Naive thymus-derived CD8-positive, alpha-beta T cell (primary cell): ENCODE results near the gene CDK19. TPM values are rescaled to one million over a fixed set of nuclear protein-coding genes. Genes with fewer than 3 reads are reported as not detected.
A peak's percentile ranks its signal among the peaks of the same experiment; 100 is the strongest.
"Not testable (repeated sequence)": the region's sequence is repeated elsewhere in the genome, so short reads cannot be mapped to it uniquely, and the experiment has no call there.

ENCODE experiments used
- ATAC-seq, 2 donors: fragments of 150-1000 bp; cut with Tn5 transposase in 1 of 2; sonication (Bioruptor Pico), chemical (Tn5 transposase) in 1 of 2; 1 replicate in 1 of 2; 2 replicates in 1 of 2; pipeline ENCODE4 v1.10.0; 2021; ENCODE audit warnings: mild to moderate bottlenecking in 2 of 2, moderate library complexity in 2 of 2
- POLR2A ChIA-PET: fragments of 350-600 bp; sonication (Branson Sonifier 250); formaldehyde crosslinking; loops from one replicate; lab custom pipeline; 2021; ENCODE audit warnings: antibody characterized with exemption; lab: Charles Lee
- DNase-seq, 10 donors: peaks; one replicate each; pipeline versions ENCODE4 v3.0.0 to v3.0.0-alpha.2; 2020 to 2022
- H3K27ac Mint-ChIP-seq, 10 donors: one replicate each; pipeline ENCODE4 v1.8.0; 2020 to 2022; ENCODE audit warnings: mild to moderate bottlenecking in 10 of 10, mixed read lengths in 10 of 10, moderate library complexity in 4 of 10, inconsistent platforms in 1 of 10
- H3K27me3 Mint-ChIP-seq, 5 donors: one replicate each; pipeline ENCODE4 v1.8.0; 2021 to 2022; ENCODE audit warnings: mixed read lengths in 5 of 5
- H3K36me3 Mint-ChIP-seq, 3 donors: one replicate each; pipeline ENCODE4 v1.8.0; 2020 to 2022; ENCODE audit warnings: mixed read lengths in 3 of 3, mild to moderate bottlenecking in 2 of 3, inconsistent platforms in 1 of 3
- H3K4me1 Mint-ChIP-seq, 4 donors: one replicate each; pipeline ENCODE4 v1.8.0; 2021 to 2022; ENCODE audit warnings: mixed read lengths in 4 of 4
- H3K4me3 Mint-ChIP-seq, 10 donors: one replicate each; pipeline ENCODE4 v1.8.0; 2020 to 2022; ENCODE audit warnings: mild to moderate bottlenecking in 10 of 10, mixed read lengths in 10 of 10, moderate library complexity in 6 of 10, inconsistent platforms in 1 of 10
- H3K9me3 Mint-ChIP-seq, 9 donors: one replicate each; pipeline ENCODE4 v1.8.0; 2020 to 2022; ENCODE audit warnings: mixed read lengths in 9 of 9, mild to moderate bottlenecking in 3 of 9, inconsistent platforms in 1 of 9, moderate library complexity in 1 of 9
- polyA plus RNA-seq, 3 donors: library from polyadenylated mRNA; unstranded; fragments of 300-500 nt; fragmentation: Illumina TruSeq; gene quantifications; one replicate each; pipeline ENCODE4 v1.2.3, GENCODE V29; 2021
- total RNA-seq, 8 experiments: library from RNA in 2 of 8; stranded (reverse) in 2 of 8; gene quantifications; one replicate each; pipeline ENCODE4 v1.2.3 and lab custom pipeline; 2021 to 2026

CDK19 gene
- total and polyA plus RNA-seq, 5 experiments from 2014 or later, result 1.1 to 20.0 (median 2.1) TPM

DNA sequence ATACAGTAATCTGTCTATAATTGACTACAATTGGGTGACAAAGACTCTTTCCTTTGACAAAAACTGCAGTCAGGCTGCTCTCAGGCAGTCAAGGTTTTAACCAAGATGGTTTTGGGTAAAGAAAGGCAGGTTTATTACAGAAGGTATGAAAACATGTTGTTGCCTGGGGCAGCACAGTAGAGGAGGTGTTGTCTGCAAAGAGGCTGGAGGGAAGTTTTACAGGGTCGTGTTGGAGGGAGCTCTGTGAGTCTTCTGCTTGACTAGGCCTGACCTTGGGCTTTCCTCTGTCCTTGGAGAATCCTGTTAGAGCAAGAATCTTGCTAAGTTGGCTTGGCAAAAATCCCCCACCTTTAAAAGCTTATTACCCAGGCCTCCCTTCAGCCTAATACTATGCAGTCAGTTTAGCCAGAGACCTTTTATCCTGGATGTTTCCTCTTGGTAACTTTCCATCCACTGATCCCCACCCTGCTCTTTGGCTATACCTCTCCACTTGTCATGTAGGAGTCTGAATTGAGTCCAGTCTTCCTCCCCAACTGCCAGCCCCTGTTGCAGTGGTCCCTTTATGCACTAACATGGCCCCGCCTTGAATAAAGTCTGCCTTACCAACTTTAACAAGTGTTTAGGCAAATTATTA lies 195.9 kb downstream of the CDK19 start:
- Mint-ChIP-seq H3K4me3 (no peak overlapping the region), H3K27ac (peak overlapping the region in 2 of 10 donors; percentile 18 to 65), H3K36me3 (peaks cover 11 to 73% (median 21%) of the 10 kb centered on the region in 3 donors), H3K27me3 (no peaks in the 10 kb centered on the region), H3K4me1 (peaks cover 0 to 4% (median 0%) of the 10 kb centered on the region in 4 donors), H3K9me3 (no peaks in the 10 kb centered on the region)
- POLR2A ChIA-PET, result no interaction called here
- no peak for DNase-seq
- no peak for ATAC-seq

DNA sequence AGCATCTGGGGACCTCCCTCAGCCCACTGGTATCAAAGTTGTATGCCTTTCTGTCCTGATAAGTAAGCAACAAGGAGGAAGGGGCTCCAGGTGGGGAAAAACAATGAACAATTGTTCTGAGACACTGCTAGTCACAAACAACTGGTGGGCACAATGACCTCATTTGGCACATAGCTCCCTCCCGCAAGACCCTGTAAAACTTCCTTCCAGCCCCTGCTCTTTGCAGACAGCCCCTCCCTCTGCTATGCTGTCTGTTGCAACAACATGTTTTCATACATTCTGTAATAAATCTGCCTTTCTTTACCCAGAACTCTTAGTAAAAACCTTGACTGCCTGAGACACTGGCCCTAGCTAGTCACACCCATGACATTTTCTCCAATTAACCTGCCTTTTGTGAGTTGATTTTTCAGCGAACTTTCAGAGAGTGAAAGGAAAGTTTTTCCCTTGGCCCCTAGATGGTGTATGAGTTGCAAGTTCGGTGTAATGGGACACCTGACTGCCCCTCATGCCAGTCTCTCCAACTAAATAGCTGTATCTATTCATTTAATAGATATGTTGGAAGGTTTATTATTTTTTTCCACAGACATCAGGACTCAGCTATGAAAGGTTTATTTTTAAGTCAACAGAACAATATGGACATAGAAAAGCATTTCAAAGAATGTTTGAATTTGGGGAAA lies 196.5 kb downstream of the CDK19 start:
- POLR2A ChIA-PET, result no interaction called here
- no peak overlapping the region for H3K4me3 Mint-ChIP-seq
- peak overlapping the region in 2 of 10 donors; percentile 18 to 35 for H3K27ac Mint-ChIP-seq
- H3K36me3 Mint-ChIP-seq, result peaks cover 13 to 78% (median 24%) of the 10 kb centered on the region in 3 donors
- ATAC-seq, result no peak
- no peaks in the 10 kb centered on the region for H3K27me3 Mint-ChIP-seq
- H3K9me3 Mint-ChIP-seq, result no peaks in the 10 kb centered on the region
- peaks cover 0 to 4% (median 0%) of the 10 kb centered on the region in 4 donors for H3K4me1 Mint-ChIP-seq
- no peak for DNase-seq

DNA sequence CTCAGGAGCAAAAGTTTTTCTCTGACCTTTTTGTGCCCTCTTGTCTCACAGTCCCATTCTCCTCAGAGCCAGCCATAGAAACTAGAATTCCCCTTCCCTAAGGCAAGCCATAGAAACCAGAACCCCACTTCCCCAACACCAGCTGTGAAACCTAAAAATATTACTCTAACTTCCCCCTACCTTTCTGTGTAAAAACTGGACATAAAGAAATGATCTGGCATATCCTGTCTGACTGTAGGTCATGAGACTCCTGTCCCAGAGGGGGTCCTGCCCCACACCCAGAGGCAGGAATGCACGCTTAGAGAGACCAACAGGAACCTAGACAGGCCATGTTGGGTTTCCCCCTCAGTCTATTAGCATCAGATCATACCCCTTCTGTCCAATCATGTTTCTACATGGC lies 198.2 kb downstream of the CDK19 start:
- Mint-ChIP-seq H3K9me3 (no peaks in the 10 kb centered on the region), H3K36me3 (peaks cover 6 to 70% (median 15%) of the 10 kb centered on the region in 3 donors), H3K27me3 (no peaks in the 10 kb centered on the region), H3K4me1 (peaks cover 0 to 4% (median 0%) of the 10 kb centered on the region in 4 donors), H3K4me3 (no peak overlapping the region), H3K27ac (peak overlapping the region in 1 of 10 donors; percentile 26)
- ATAC-seq, result no peak
- POLR2A ChIA-PET, result interaction anchor here (0.7 kb wide), 1 partner anchor 110 kb away, joined by 4 read pairs; no protein-coding TSS in a partner anchor
- no peak for DNase-seq

DNA sequence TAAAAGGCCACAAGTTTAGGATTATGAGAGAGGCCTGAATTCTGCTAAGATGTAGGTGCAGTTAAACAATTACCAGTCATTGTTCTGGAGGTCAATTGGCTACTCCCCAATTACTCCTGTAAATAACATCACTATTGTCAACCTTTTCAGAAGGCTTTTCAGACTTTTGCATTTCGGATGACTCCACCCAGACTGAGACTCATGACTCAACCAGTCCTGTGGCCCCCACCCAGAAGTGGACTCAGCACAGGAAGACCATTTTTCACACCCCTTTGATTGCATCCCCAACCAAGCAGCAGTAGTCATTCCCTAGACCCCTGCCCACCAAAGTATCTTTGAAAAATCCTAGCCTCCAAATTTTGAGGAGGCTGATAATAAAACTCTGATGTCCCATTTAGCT lies 199.5 kb downstream of the CDK19 start:
- Mint-ChIP-seq H3K9me3 (no peaks in the 10 kb centered on the region), H3K36me3 (peaks cover 4 to 61% (median 10%) of the 10 kb centered on the region in 3 donors), H3K27ac (no peak overlapping the region), H3K4me1 (peaks cover 0 to 4% (median 0%) of the 10 kb centered on the region in 4 donors), H3K4me3 (no peak overlapping the region), H3K27me3 (no peaks in the 10 kb centered on the region)
- no peak for ATAC-seq
- DNase-seq, result no peak
- POLR2A ChIA-PET, result no interaction called here

DNA sequence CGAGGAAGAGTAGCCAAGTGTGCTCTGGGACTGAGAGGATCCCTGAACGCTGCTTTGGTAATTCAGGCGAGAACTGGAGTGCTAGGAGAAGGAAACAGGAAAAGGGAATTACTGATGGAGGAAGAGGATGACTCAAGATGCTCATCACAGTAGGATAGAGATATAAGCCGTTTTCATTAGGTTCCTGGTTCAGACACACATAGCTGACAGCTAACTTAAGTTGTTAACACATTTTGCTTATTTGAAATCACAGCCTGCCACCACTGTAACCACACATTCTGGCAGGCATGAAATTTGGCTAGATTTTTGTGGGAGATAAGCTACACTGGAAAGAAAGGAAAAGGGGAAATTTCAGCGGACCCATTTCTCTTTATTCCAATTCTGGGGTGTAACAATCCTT lies 200.7 kb downstream of the CDK19 start:
- Mint-ChIP-seq H3K9me3 (no peaks in the 10 kb centered on the region), H3K4me1 (peaks cover 0 to 4% (median 0%) of the 10 kb centered on the region in 4 donors), H3K27me3 (no peaks in the 10 kb centered on the region), H3K27ac (peak overlapping the region in 2 of 10 donors; percentile 39 to 66), H3K4me3 (no peak overlapping the region), H3K36me3 (peaks cover 4 to 50% (median 10%) of the 10 kb centered on the region in 3 donors)
- ATAC-seq (no peak), DNase-seq (no peak)
- POLR2A ChIA-PET, result no interaction called here

DNA sequence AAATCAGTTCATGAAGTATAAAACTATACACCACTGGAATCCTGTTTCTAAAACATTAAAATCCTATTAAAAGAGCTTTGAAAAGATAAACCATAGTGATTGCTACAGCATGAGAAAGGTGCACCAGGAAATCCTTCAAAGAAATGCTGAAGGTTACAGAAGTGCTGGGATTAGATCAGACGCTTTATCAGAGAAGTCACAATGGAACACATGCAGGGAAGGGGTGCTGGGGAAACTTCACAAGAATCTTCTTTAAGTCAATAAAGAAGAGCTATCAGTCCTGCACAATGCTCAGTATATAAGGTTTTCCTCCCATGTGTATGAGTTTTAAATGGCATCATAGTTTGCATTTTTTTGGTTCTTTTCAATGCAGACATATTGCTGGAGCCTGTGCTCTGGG lies 201.2 kb downstream of the CDK19 start:
- DNase-seq (no peak), ATAC-seq (no peak)
- Mint-ChIP-seq H3K27ac (peak overlapping the region in 2 of 10 donors; percentile 39 to 66), H3K4me1 (peaks cover 0 to 4% (median 0%) of the 10 kb centered on the region in 4 donors), H3K27me3 (no peaks in the 10 kb centered on the region), H3K9me3 (no peaks in the 10 kb centered on the region), H3K36me3 (peaks cover 4 to 48% (median 10%) of the 10 kb centered on the region in 3 donors), H3K4me3 (no peak overlapping the region)
- POLR2A ChIA-PET, result no interaction called here

DNA sequence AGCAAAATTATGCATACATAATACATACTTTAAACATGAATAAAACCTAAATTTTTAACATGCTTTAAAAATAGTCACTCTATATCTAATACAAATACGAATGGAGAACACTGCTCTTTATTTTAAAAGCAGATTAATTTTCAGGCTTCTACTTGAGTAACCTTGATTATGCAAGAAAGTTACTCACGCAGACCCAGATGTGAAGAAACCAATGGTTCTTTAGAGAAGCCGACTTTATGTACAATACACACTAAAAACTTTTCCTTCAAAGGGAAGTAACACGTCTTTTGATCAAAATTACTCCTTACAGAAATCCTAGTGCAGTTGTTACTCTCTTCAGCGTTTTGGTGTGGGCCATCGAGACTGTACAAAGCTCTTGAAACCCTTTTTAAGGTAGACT lies 201.9 kb downstream of the CDK19 start:
- POLR2A ChIA-PET, result no interaction called here
- Mint-ChIP-seq H3K36me3 (peaks cover 4 to 40% (median 10%) of the 10 kb centered on the region in 3 donors), H3K4me1 (peaks cover 0 to 4% (median 0%) of the 10 kb centered on the region in 4 donors), H3K4me3 (no peak overlapping the region), H3K9me3 (no peaks in the 10 kb centered on the region), H3K27me3 (no peaks in the 10 kb centered on the region), H3K27ac (no peak overlapping the region)
- DNase-seq, result no peak
- ATAC-seq, result no peak

DNA sequence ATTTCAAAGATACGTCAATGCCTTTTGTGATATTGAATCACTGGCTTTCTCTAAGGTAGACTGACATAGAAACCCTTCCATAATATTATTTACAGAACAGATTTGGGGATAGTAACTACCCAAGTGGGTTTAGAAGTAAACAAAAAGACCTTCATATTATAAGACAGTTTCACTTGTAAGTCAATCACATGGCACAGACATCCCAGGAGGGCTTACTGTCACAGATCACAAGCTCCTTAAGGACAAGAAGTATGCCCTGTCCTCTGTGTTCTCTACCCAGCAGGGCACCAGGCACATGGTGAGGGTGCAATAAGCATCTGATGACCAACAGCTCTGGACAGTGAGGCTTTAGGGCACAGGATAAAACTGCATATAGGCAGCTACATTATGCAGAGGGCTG lies 203.0 kb downstream of the CDK19 start:
- peaks cover 0 to 4% (median 0%) of the 10 kb centered on the region in 4 donors for H3K4me1 Mint-ChIP-seq
- H3K36me3 Mint-ChIP-seq, result peaks cover 4 to 36% (median 10%) of the 10 kb centered on the region in 3 donors
- ATAC-seq, result no peak
- no peak for DNase-seq
- POLR2A ChIA-PET, result no interaction called here
- no peaks in the 10 kb centered on the region for H3K27me3 Mint-ChIP-seq
- H3K27ac Mint-ChIP-seq, result peak overlapping the region in 1 of 10 donors; percentile 37
- H3K9me3 Mint-ChIP-seq, result no peaks in the 10 kb centered on the region
- H3K4me3 Mint-ChIP-seq, result no peak overlapping the region

DNA sequence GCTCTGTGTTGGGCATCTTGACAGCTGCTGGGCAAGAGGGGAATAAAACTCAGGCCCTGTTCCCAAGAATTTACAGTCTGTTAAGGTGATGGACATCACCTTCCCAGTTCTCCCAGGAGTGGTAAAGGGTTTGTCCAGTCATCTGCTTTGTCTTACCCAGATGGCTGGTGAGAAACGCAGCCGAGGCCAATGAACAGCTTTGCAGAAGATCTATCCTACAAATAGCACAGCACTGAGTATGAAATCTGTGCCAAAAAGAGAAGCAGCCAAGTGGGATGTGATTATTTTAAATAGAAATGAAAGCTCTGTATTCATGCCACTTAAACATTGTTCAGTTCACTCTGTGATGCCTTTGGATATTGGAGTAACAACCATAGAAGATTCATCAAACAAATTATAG lies 206.2 kb downstream of the CDK19 start:
- Mint-ChIP-seq H3K4me3 (no peak overlapping the region), H3K27me3 (no peaks in the 10 kb centered on the region), H3K4me1 (no peaks in the 10 kb centered on the region), H3K27ac (peak overlapping the region in 1 of 10 donors; percentile 46), H3K36me3 (peaks cover 3 to 11% (median 8%) of the 10 kb centered on the region in 3 donors), H3K9me3 (peaks cover 0 to 2% (median 0%) of the 10 kb centered on the region in 9 donors)
- POLR2A ChIA-PET, result interaction anchor here (0.6 kb wide), 1 partner anchor 35 kb away, joined by 9 read pairs; no protein-coding TSS in a partner anchor
- ATAC-seq (no peak), DNase-seq (no peak)

DNA sequence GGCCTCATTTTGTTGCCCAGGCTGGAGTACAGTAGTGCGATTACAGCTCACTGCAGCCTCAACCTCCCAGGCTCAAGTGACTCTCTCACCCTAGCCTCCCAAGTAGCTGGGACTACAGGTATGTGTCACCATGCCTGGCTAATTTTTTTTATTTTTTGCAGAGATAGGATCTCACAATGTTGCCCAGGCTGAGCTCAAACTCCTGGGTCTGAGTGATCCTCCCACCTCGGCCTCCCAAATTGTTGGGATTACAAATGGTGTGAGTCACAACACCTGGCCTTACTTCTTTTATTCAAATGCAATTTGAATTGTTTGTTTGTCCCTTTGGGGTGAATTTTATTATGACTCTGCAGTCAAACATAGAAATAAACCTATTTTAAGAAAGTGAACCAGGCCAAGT lies 207.1 kb downstream of the CDK19 start:
- Mint-ChIP-seq H3K36me3 (peaks cover 2 to 11% (median 3%) of the 10 kb centered on the region in 3 donors), H3K4me3 (no peak overlapping the region), H3K27me3 (no peaks in the 10 kb centered on the region), H3K9me3 (peaks cover 0 to 2% (median 0%) of the 10 kb centered on the region in 9 donors), H3K4me1 (no peaks in the 10 kb centered on the region), H3K27ac (no peak overlapping the region)
- POLR2A ChIA-PET, result no interaction called here
- DNase-seq (no peak), ATAC-seq (no peak)

DNA sequence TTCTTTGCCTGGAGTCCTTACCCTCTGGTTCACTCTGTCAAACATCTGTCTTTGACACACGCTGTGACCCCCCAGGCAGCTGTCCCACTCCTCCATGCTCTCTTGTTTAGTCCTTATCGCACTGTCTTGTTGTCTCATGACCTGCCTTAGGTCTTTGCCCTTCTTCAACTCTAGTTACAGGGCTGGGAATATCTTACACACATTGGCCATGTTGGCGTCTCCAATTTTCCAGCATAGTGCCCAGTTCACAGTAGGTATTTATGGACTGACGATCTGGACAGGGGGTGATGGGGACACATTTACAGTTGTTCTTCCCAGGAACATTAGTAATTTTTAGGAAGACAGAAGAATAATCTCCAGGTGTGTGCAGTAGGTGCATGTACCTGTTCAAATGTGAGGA lies 209.1 kb downstream of the CDK19 start:
- no peak for ATAC-seq
- H3K9me3 Mint-ChIP-seq, result peaks cover 0 to 2% (median 0%) of the 10 kb centered on the region in 9 donors
- H3K27ac Mint-ChIP-seq, result no peak overlapping the region
- POLR2A ChIA-PET, result no interaction called here
- H3K36me3 Mint-ChIP-seq, result peaks cover 2 to 5% (median 3%) of the 10 kb centered on the region in 3 donors
- no peaks in the 10 kb centered on the region for H3K27me3 Mint-ChIP-seq
- H3K4me1 Mint-ChIP-seq, result no peaks in the 10 kb centered on the region
- DNase-seq, result no peak
- no peak overlapping the region for H3K4me3 Mint-ChIP-seq

DNA sequence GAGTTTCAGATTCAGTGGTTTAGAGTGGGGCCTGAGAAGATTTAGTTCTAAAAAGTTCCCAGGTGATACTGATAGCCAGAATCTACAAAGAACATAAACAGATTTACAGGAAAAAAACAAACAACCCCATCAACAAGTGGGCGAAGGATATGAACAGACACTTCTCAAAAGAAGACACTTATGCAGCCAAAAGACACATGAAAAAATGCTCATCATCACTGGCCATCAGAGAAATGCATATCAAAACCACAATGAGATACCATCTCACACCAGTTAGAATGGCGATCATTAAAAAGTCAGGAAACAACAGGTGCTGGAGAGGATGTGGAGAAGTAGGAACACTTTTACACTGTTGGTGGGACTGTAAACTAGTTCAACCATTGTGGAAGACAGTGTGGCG lies 214.6 kb downstream of the CDK19 start:
- ATAC-seq, H3K27me3 Mint-ChIP-seq, H3K27ac Mint-ChIP-seq, POLR2A ChIA-PET, H3K9me3 Mint-ChIP-seq, DNase-seq, H3K4me3 Mint-ChIP-seq, H3K4me1 Mint-ChIP-seq: not testable (repeated sequence)
- peaks cover 0 to 12% (median 8%) of the 10 kb centered on the region in 3 donors for H3K36me3 Mint-ChIP-seq

DNA sequence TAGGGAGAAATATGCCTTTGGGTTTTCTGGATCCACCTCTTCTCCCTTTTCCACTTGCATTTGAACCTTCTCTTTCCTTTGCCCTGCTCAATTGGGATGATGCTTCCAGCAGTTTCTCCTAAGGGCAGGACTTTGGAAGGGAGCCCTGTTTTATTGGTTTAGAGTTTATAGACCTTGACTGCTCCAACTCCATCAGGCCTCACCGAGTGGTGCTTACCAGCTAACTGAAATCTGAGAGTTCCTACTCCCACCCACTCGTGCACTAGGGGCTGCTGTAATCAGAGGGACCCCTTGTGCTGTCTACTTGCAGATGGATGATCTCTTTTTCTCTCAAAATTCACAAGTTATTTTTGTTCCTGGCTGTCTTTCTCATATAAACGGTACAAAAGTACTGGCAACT lies 217.5 kb downstream of the CDK19 start:
- ATAC-seq (no peak), DNase-seq (no peak)
- Mint-ChIP-seq H3K27me3 (no peaks in the 10 kb centered on the region), H3K9me3 (peaks cover 0 to 9% (median 0%) of the 10 kb centered on the region in 9 donors), H3K4me1 (no peaks in the 10 kb centered on the region), H3K4me3 (no peak overlapping the region), H3K36me3 (peaks cover 0 to 11% (median 8%) of the 10 kb centered on the region in 3 donors), H3K27ac (peak overlapping the region in 1 of 10 donors; percentile 60)
- POLR2A ChIA-PET, result no interaction called here
